Activated CD4-positive, CD25-positive, alpha-beta regulatory T cell treated with anti-CD3 and anti-CD28 coated beads, Interleukin-2, amount 50 U/mL, for 24 hours (primary cell): ENCODE measurements around the gene DPYD.

Experiments
- ATAC-seq, 2 donors: fragments of 150-1000 bp; cut with Tn5 transposase; one replicate each; pipeline ENCODE4 v1.10.0; 2021; ENCODE audit warnings: mild to moderate bottlenecking in 1 of 2, moderate library complexity in 1 of 2

DPYD gene

GRCh38 chr1:97414682-97415312 lies 506.0 kb downstream of the DPYD start:
- no peak for ATAC-seq

GRCh38 chr1:97412737-97413136 lies 508.1 kb downstream of the DPYD start:
- no peak for ATAC-seq

GRCh38 chr1:97412166-97412565 lies 508.7 kb downstream of the DPYD start:
- ATAC-seq: no peak

- ATAC-seq: no peak
These were observed 524.4 kb downstream of the DPYD start for GRCh38 chr1:97396463-97396862.

GRCh38 chr1:97392701-97393100 lies 528.1 kb downstream of the DPYD start:
- ATAC-seq: no peak

- ATAC-seq: no peak
These were observed 535.1 kb downstream of the DPYD start for GRCh38 chr1:97385536-97386277.

GRCh38 chr1:97384294-97384968 lies 536.4 kb downstream of the DPYD start:
- ATAC-seq: no peak

- no peak for ATAC-seq
These were observed 537.0 kb downstream of the DPYD start for GRCh38 chr1:97383797-97384196.

GRCh38 chr1:97382206-97382605 lies 538.6 kb downstream of the DPYD start:
- ATAC-seq: no peak

- no peak for ATAC-seq
These were observed 541.3 kb downstream of the DPYD start for GRCh38 chr1:97379387-97380075.

GRCh38 chr1:97378596-97378995 lies 542.2 kb downstream of the DPYD start:
- no peak for ATAC-seq

- no peak for ATAC-seq
These were observed 543.3 kb downstream of the DPYD start for GRCh38 chr1:97377432-97378034.

GRCh38 chr1:97373000-97373399 lies 547.8 kb downstream of the DPYD start:
- no peak for ATAC-seq

- ATAC-seq: no peak
These were observed 548.3 kb downstream of the DPYD start for GRCh38 chr1:97372531-97372930.

GRCh38 chr1:97368296-97368695 lies 552.5 kb downstream of the DPYD start:
- no peak for ATAC-seq

GRCh38 chr1:97366984-97367383 lies 553.9 kb downstream of the DPYD start:
- ATAC-seq: no peak

- no peak for ATAC-seq
These were observed 555.8 kb downstream of the DPYD start for GRCh38 chr1:97365026-97365425.

- ATAC-seq: no peak
These were observed 556.7 kb downstream of the DPYD start for GRCh38 chr1:97364086-97364485.

- no peak for ATAC-seq
These were observed 564.5 kb downstream of the DPYD start for GRCh38 chr1:97356309-97356708.

- no peak for ATAC-seq
These were observed 567.9 kb downstream of the DPYD start for GRCh38 chr1:97352936-97353382.

- no peak for ATAC-seq
These were observed 569.0 kb downstream of the DPYD start for GRCh38 chr1:97351846-97352245.

GRCh38 chr1:97350662-97351061 lies 570.2 kb downstream of the DPYD start:
- ATAC-seq: no peak

- no peak for ATAC-seq
These were observed 570.6 kb downstream of the DPYD start for GRCh38 chr1:97350241-97350640.
